Mesodermal cell (in vitro differentiated cells): ENCODE data around the gene NRARP.

ENCODE experiments used
- H3K27ac ChIP-seq: 2 replicates; pipeline ENCODE4 v1.7.0; 2013; ENCODE audit warnings: mild to moderate bottlenecking, low read depth, low read length, moderate library complexity; ENCODE audit not compliant: severe bottlenecking
- H3K36me3 ChIP-seq: 2 replicates; pipeline ENCODE4 v1.7.1; 2013; ENCODE audit warnings: mild to moderate bottlenecking, low read length, moderate library complexity; ENCODE audit not compliant: control insufficient read depth, insufficient read depth
- H3K4me1 ChIP-seq: one replicate; pipeline ENCODE4 v1.7.1; 2013; ENCODE audit warnings: mild to moderate bottlenecking, low read length; ENCODE audit not compliant: insufficient read depth, control insufficient read depth, poor library complexity, severe bottlenecking
- H3K4me3 ChIP-seq: 2 replicates; pipeline ENCODE4 v1.7.0; 2013; ENCODE audit warnings: low read length, control low read depth, mild to moderate bottlenecking; ENCODE audit not compliant: insufficient read depth, poor library complexity, severe bottlenecking; ENCODE audit errors: extremely low read depth
- H3K9me3 ChIP-seq: 2 replicates; pipeline ENCODE4 v1.7.1; 2013; ENCODE audit warnings: mild to moderate bottlenecking, low read length, moderate library complexity; ENCODE audit not compliant: control insufficient read depth
- WGBS, 2 experiments: methylation state at CpG; one replicate each; pipeline ENCODE4 v1.1.5; 2013; ENCODE audit warnings: missing lambda C conversion rate in 2 of 2; ENCODE audit not compliant: insufficient coverage in 2 of 2; 5-methylcytosine and 5-hydroxymethylcytosine counted together

Gene NRARP

GRCh38 chr9:137314561-137315560, 12.8 kb upstream of the NRARP start:
- H3K4me1 ChIP-seq: peaks cover 15% of the 10 kb centered on the region
- no peaks in the 10 kb centered on the region for H3K9me3 ChIP-seq
- no peaks in the 10 kb centered on the region for H3K36me3 ChIP-seq
- no peak overlapping the region for H3K4me3 ChIP-seq
- H3K27ac ChIP-seq: no peak overlapping the region
- 77 to 89% methylated on average over 17 to 27 of the region's 42 CpGs for WGBS, 2 experiments

- 85 to 89% methylated on average over 14 to 20 of the region's 24 CpGs for WGBS, 2 experiments
- H3K4me1 ChIP-seq: peaks cover 15% of the 10 kb centered on the region
- no peaks in the 10 kb centered on the region for H3K9me3 ChIP-seq
- no peaks in the 10 kb centered on the region for H3K36me3 ChIP-seq
- H3K27ac ChIP-seq: no peak overlapping the region
- no peak overlapping the region for H3K4me3 ChIP-seq
These were observed 12.0 kb upstream of the NRARP start for GRCh38 chr9:137313956-137314560.

- WGBS, 2 experiments: 87 to 94% methylated on average over 9 of the region's 9 CpGs
- peaks cover 12% of the 10 kb centered on the region for H3K4me1 ChIP-seq
- no peaks in the 10 kb centered on the region for H3K9me3 ChIP-seq
- H3K36me3 ChIP-seq: no peaks in the 10 kb centered on the region
- no peak overlapping the region for H3K27ac ChIP-seq
- H3K4me3 ChIP-seq: no peak overlapping the region
These were observed 11.4 kb upstream of the NRARP start for GRCh38 chr9:137313326-137313936.

- no peaks in the 10 kb centered on the region for H3K36me3 ChIP-seq
- H3K4me3 ChIP-seq: no peak overlapping the region
- H3K4me1 ChIP-seq: peaks cover 12% of the 10 kb centered on the region
- H3K9me3 ChIP-seq: no peaks in the 10 kb centered on the region
- WGBS, 2 experiments: 96 to 100% methylated on average over 2 to 6 of the region's 6 CpGs
- H3K27ac ChIP-seq: no peak overlapping the region
These were observed 10.8 kb upstream of the NRARP start for GRCh38 chr9:137312852-137313325.

- 93 to 94% methylated on average over 23 of the region's 28 CpGs for WGBS, 2 experiments
- H3K27ac ChIP-seq: no peak overlapping the region
These were observed 10.1 kb upstream of the NRARP start for GRCh38 chr9:137311986-137312851.

GRCh38 chr9:137311171-137311985, 9.3 kb upstream of the NRARP start:
- no peaks in the 10 kb centered on the region for H3K36me3 ChIP-seq
- peaks cover 18% of the 10 kb centered on the region for H3K4me1 ChIP-seq
- H3K9me3 ChIP-seq: no peaks in the 10 kb centered on the region
- no peak overlapping the region for H3K4me3 ChIP-seq
- WGBS, 2 experiments: 93 to 94% methylated on average over 21 to 25 of the region's 27 CpGs
- no peak overlapping the region for H3K27ac ChIP-seq

More at GRCh38 chr9:137311986-137312851, 10.1 kb upstream of the NRARP start:
- Histone ChIP-seq H3K4me1 (peaks cover 12% of the 10 kb centered on the region), H3K9me3 (no peaks in the 10 kb centered on the region), H3K4me3 (no peak overlapping the region), H3K36me3 (no peaks in the 10 kb centered on the region)

- Histone ChIP-seq H3K4me3 (no peak overlapping the region), H3K27ac (no peak overlapping the region), H3K36me3 (no peaks in the 10 kb centered on the region), H3K9me3 (no peaks in the 10 kb centered on the region), H3K4me1 (peaks cover 23% of the 10 kb centered on the region)
- WGBS, 2 experiments: 87 to 92% methylated on average over 12 to 17 of the region's 20 CpGs
These were observed 8.3 kb upstream of the NRARP start for GRCh38 chr9:137310189-137311052.

- peaks cover 24% of the 10 kb centered on the region for H3K4me1 ChIP-seq
- H3K4me3 ChIP-seq: no peak overlapping the region
- H3K27ac ChIP-seq: no peak overlapping the region
- 90 to 95% methylated on average over 11 to 14 of the region's 15 CpGs for WGBS, 2 experiments
- no peaks in the 10 kb centered on the region for H3K9me3 ChIP-seq
- no peaks in the 10 kb centered on the region for H3K36me3 ChIP-seq
These were observed 7.5 kb upstream of the NRARP start for GRCh38 chr9:137309368-137310188.
